CD4-positive, alpha-beta T cell treated with Interleukin-4 for 1 hour (primary cell): ENCODE data around the gene SYNC.

ENCODE experiments used
- DNase-seq, 2 donors: peaks; one replicate each; pipeline ENCODE4 v3.0.0-alpha.2; 2020 to 2022

Gene SYNC

GRCh38 chr1:32702599-32703478, at the start of gene SYNC:
Gene SYNC, minus strand, starts transcription at chr1:32702770. Its CDS starts 110 bp downstream, at chr1:32702660.
- DNase-seq = no peak

GRCh38 chr1:32749771-32750170, 47.2 kb upstream of the SYNC start:
- no peak for DNase-seq

GRCh38 chr1:32749332-32749731, 46.8 kb upstream of the SYNC start:
- DNase-seq = no peak

- DNase-seq = no peak
Measured at GRCh38 chr1:32748926-32749325, 46.4 kb upstream of the SYNC start.

- DNase-seq = no peak
Measured at GRCh38 chr1:32748348-32748747, 45.8 kb upstream of the SYNC start.

- no peak for DNase-seq
Measured at GRCh38 chr1:32746130-32746529, 43.6 kb upstream of the SYNC start.

GRCh38 chr1:32744071-32744425, 41.5 kb upstream of the SYNC start:
- no peak for DNase-seq

GRCh38 chr1:32743380-32744070, 41.0 kb upstream of the SYNC start:
- DNase-seq = no peak

GRCh38 chr1:32742956-32743355, 40.4 kb upstream of the SYNC start:
- DNase-seq = no peak

GRCh38 chr1:32742199-32742947, 39.8 kb upstream of the SYNC start:
- DNase-seq = no peak

- DNase-seq = no peak
Measured at GRCh38 chr1:32741413-32742198, 39.0 kb upstream of the SYNC start.

- no peak for DNase-seq
Measured at GRCh38 chr1:32741059-32741412, 38.5 kb upstream of the SYNC start.

- no peak for DNase-seq
Measured at GRCh38 chr1:32736812-32737791, 34.5 kb upstream of the SYNC start.

- no peak for DNase-seq
Measured at GRCh38 chr1:32733582-32734321, 31.2 kb upstream of the SYNC start.

GRCh38 chr1:32729254-32730046, 26.9 kb upstream of the SYNC start:
- no peak for DNase-seq

GRCh38 chr1:32728413-32729077, 26.0 kb upstream of the SYNC start:
- no peak for DNase-seq

- DNase-seq = no peak
Measured at GRCh38 chr1:32727876-32728275, 25.3 kb upstream of the SYNC start.

GRCh38 chr1:32725615-32725982, 23.0 kb upstream of the SYNC start:
- DNase-seq = no peak
